DOHH2 (cell line): ENCODE measurements around the gene SF3B6.

ENCODE experiments used
- H3F3A ChIP-seq: fragments of 200-600 bp; sonication (generic), shearing (Covaris generic); 2 replicates; pipeline ENCODE4 v1.6.0; 2016; ENCODE audit warnings: antibody characterized with exemption, mild to moderate bottlenecking; ENCODE audit not compliant: control insufficient read depth, insufficient read depth
- H3K27ac ChIP-seq: fragments of 200-600 bp; sonication (generic); 2 replicates; pipeline ENCODE4 v1.5.1; 2014; ENCODE audit warnings: low read depth, mild to moderate bottlenecking, low read length, moderate library complexity
- H3K27me3 ChIP-seq: fragments of 200-600 bp; sonication (generic); 2 replicates; pipeline ENCODE4 v1.6.1; 2014; ENCODE audit warnings: mild to moderate bottlenecking, low read length, mixed read lengths; ENCODE audit not compliant: control insufficient read depth
- H3K36me3 ChIP-seq: fragments of 200-600 bp; sonication (generic); 2 replicates; pipeline ENCODE4 v1.6.1; 2014; ENCODE audit warnings: mild to moderate bottlenecking, low read length, moderate library complexity, mixed read lengths; ENCODE audit not compliant: control insufficient read depth
- H3K4me1 ChIP-seq: fragments of 200-600 bp; sonication (generic); 2 replicates; pipeline ENCODE4 v1.6.1; 2014; ENCODE audit warnings: mild to moderate bottlenecking, low read length, mixed read lengths; ENCODE audit not compliant: control insufficient read depth
- H3K4me2 ChIP-seq: fragments of 200-600 bp; sonication (generic); 2 replicates; pipeline ENCODE4 v1.6.0; 2014; ENCODE audit warnings: mild to moderate bottlenecking, low read length, moderate library complexity
- H3K4me3 ChIP-seq: fragments of 200-600 bp; sonication (generic); 2 replicates; pipeline ENCODE4 v1.5.1; 2014; ENCODE audit warnings: mild to moderate bottlenecking, low read length, mixed read lengths
- H3K79me2 ChIP-seq: fragments of 200-600 bp; sonication (generic); 2 replicates; pipeline ENCODE4 v1.6.1; 2014; ENCODE audit warnings: mild to moderate bottlenecking, low read length, mixed read lengths; ENCODE audit not compliant: control insufficient read depth
- H3K9me2 ChIP-seq: fragments of 200-600 bp; sonication (generic); replicated peaks from 2 replicates; pipeline ENCODE4 v1.6.1; 2014; ENCODE audit warnings: mild to moderate bottlenecking, low read length, mixed read lengths; ENCODE audit not compliant: control insufficient read depth
- H3K9me3 ChIP-seq: fragments of 200-600 bp; sonication (generic); 2 replicates; pipeline ENCODE4 v1.6.1; 2014; ENCODE audit warnings: antibody characterized with exemption, low read length, mixed read lengths; ENCODE audit not compliant: control insufficient read depth, insufficient read depth
- H4K20me1 ChIP-seq: fragments of 200-600 bp; sonication (generic); 2 replicates; pipeline ENCODE4 v1.6.0; 2014; ENCODE audit warnings: low read depth, mild to moderate bottlenecking, antibody characterized with exemption, low read length, moderate library complexity; ENCODE audit not compliant: control insufficient read depth, insufficient read depth
- CTCF ChIP-seq: fragments of 200-600 bp; sonication (generic); IDR thresholded peaks from one replicate; pipeline ENCODE4 v1.5.1; 2014; ENCODE audit warnings: antibody characterized with exemption, mild to moderate bottlenecking, low read depth, low read length; ENCODE audit not compliant: poor library complexity, severe bottlenecking
- EZH2phosphoT487 ChIP-seq: fragments of 200-600 bp; sonication (generic); IDR thresholded peaks from 2 replicates; pipeline ENCODE4 v1.6.1; 2017; ENCODE audit warnings: borderline replicate concordance, mild to moderate bottlenecking, antibody characterized with exemption, low read length, moderate library complexity, mixed read lengths

SF3B6 gene, protein sequence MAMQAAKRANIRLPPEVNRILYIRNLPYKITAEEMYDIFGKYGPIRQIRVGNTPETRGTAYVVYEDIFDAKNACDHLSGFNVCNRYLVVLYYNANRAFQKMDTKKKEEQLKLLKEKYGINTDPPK

DNA sequence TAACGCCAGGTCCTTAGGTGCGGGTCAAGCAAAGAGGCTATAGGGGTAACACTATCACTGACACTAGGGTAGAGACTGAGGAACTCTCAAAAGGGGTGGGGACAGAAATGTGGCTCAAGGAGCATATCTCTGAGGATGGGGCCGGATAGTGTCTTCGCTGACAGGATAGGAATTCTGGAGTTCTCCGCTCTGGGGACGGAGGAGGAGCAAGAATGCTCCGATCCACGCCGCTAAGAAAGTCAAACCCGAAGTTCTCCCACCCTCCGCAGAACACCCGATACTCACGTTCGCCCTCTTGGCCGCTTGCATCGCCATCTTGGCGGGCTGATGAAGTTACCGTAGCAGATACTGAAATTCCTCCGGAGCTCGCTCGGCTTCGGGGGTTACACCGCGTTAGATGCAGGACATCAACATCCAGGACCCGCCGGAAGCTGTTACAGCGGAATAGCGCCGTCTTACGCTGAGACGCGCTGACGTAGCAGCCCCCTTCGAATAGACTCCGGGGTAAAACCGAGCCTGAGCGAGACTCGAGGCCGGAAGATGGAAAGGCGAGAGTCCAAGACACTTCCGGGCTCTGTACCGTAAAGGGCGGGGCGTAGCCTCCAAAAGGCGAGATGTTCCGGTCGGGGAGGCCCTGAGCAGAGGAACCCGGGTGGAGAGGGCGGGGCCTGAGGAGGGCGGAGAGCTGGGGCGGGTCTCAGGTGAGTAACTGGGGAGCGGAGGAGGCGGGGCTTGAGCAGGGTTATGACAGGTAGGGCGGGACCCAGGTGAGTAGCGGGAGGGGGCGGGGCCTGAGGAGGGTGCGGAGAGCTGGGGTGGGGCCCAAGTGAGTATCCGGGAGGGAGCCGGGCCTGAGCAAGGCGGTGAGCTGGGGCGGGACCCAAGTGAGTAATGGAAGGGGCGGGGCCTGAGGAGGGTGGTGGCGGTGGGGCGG, at the start of gene SF3B6:
TSS of gene SF3B6 (minus strand) at position 412 of the 934 bp plus-strand sequence. CDS start at position 315, 97 bp downstream.
- no peaks in the 10 kb centered on the region for H4K20me1 ChIP-seq
- TF ChIP-seq CTCF = no peak
- TF ChIP-seq EZH2phosphoT487 = no peak
- H3K9me3 ChIP-seq = no peaks in the 10 kb centered on the region
- H3K9me2 ChIP-seq = no peaks in the 10 kb centered on the region
- H3K27ac ChIP-seq = peak within 1 kb of the TSS; percentile 51
- H3K79me2 ChIP-seq = peaks cover 48% of the 10 kb centered on the region
- peaks cover 20% of the 10 kb centered on the region for H3K4me1 ChIP-seq
- H3F3A ChIP-seq = 0 out of 2 replicates have a peak, but pooled peaks cover 7% of the 10 kb centered on the region
- H3K4me3 ChIP-seq = peak within 1 kb of the TSS; percentile 93
- no peaks in the 10 kb centered on the region for H3K27me3 ChIP-seq
- H3K4me2 ChIP-seq = peak within 1 kb of the TSS; percentile 73
- peaks cover 35% of the 10 kb centered on the region for H3K36me3 ChIP-seq

DNA sequence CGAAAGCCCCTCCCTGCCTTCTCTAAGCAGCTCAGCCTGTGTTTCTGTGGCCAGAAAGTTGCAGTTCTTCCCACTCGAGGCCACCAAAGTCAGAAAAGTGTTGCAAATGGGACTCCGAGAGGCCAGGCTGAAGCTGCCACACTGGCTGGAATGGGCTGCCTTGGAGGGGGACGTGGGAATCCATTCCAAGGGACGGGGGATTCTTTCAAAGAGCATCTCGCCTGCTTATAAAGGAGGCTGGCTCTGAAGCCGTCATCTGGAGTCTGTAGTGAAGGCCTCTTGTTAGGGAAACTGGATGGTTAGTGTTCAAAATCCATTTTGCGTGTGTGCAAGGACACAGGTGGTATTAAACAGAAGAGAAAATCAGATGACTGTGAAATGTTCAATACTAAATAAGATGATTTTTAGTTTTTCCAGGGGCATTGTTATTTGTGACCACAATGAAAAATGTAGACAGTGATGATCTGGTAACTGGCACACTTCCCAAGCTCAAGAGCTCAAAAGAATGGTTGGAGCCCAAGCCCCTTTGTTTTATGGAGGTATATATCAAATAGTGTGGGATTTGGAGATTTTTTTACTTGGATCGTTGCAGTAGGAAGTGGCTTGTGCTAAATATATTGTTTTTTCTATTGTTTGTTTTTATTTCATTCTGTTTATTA, 47.9 kb upstream of the SF3B6 start:
- Histone ChIP-seq H3K9me3 (no peaks in the 10 kb centered on the region), H4K20me1 (no peaks in the 10 kb centered on the region), H3K4me1 (peaks cover 31% of the 10 kb centered on the region), H3F3A (peaks cover 15% of the 10 kb centered on the region; the same call in 1 of the 2 replicates), H3K79me2 (peaks cover 27% of the 10 kb centered on the region), H3K4me3 (peak overlapping the region; percentile 87), H3K9me2 (no peaks in the 10 kb centered on the region), H3K27ac (peak overlapping the region; percentile 68), H3K27me3 (no peaks in the 10 kb centered on the region), H3K4me2 (peak overlapping the region; percentile 79), H3K36me3 (no peaks in the 10 kb centered on the region)
- TF ChIP-seq EZH2phosphoT487 (no peak), CTCF (no peak)

- H3K9me2 ChIP-seq = no peaks in the 10 kb centered on the region
- TF ChIP-seq CTCF (no peak), EZH2phosphoT487 (no peak)
- H3K4me3 ChIP-seq = peak within 1 kb of the TSS; percentile 87
- H3F3A ChIP-seq = peaks cover 15% of the 10 kb centered on the region; the same call in 1 of the 2 replicates
- H4K20me1 ChIP-seq = no peaks in the 10 kb centered on the region
- peaks cover 27% of the 10 kb centered on the region for H3K79me2 ChIP-seq
- no peaks in the 10 kb centered on the region for H3K27me3 ChIP-seq
- H3K27ac ChIP-seq = peak within 1 kb of the TSS; percentile 68
- peaks cover 31% of the 10 kb centered on the region for H3K4me1 ChIP-seq
- H3K36me3 ChIP-seq = no peaks in the 10 kb centered on the region
- H3K9me3 ChIP-seq = no peaks in the 10 kb centered on the region
- H3K4me2 ChIP-seq = peak within 1 kb of the TSS; percentile 79
Observed at GRCh38 chr2:24123195-24123921, 47.2 kb upstream of the SF3B6 start, which contains the start of the genes FAM228B and PFN4. TSS of gene FAM228B (plus strand) at chr2:24123469. CDS start at chr2:24124362, 893 bp downstream. TSS of gene PFN4 (minus strand) at chr2:24123334. CDS start at chr2:24122535, 799 bp downstream.
